ENCODE results near the gene MLXIP. TPM values are rescaled to one million over a fixed set of nuclear protein-coding genes. Genes with fewer than 3 reads are reported as not detected.

MLXIP gene
- total RNA-seq, 2 donors from 2014 or later: 28.4 to 48.6 TPM

GRCh38 chr12:122126342-122126635, 47.7 kb downstream of the MLXIP start:
- H3K9me3 Mint-ChIP-seq: no peaks in the 10 kb centered on the region
- no peaks in the 10 kb centered on the region for H3K27me3 Mint-ChIP-seq
- H3K4me1 Mint-ChIP-seq (ENCODE audit: low read depth in 2 of 2): peaks cover 21 to 25% of the 10 kb centered on the region in 2 donors
- no peaks in the 10 kb centered on the region for H3K36me3 Mint-ChIP-seq
- no peak for ATAC-seq
- no peak for DNase-seq (ENCODE audit: low spot score)
- no peak overlapping the region for H3K4me3 Mint-ChIP-seq
- peak overlapping the region in 1 of 2 donors; percentile 81 for H3K27ac Mint-ChIP-seq

GRCh38 chr12:122126713-122127597, 48.4 kb downstream of the MLXIP start:
- Mint-ChIP-seq H3K36me3 (no peaks in the 10 kb centered on the region), H3K27me3 (no peaks in the 10 kb centered on the region), H3K4me1 (ENCODE audit: low read depth in 2 of 2) (peaks cover 15 to 21% of the 10 kb centered on the region in 2 donors), H3K9me3 (no peaks in the 10 kb centered on the region), H3K27ac (peak overlapping the region in 1 of 2 donors; percentile 81), H3K4me3 (no peak overlapping the region)
- ATAC-seq: no peak
- no peak for DNase-seq (ENCODE audit: low spot score)

- ATAC-seq: no peak
- no peak overlapping the region for H3K4me3 Mint-ChIP-seq
- no peaks in the 10 kb centered on the region for H3K36me3 Mint-ChIP-seq
- H3K4me1 Mint-ChIP-seq (ENCODE audit: low read depth in 2 of 2): peaks cover 15 to 20% of the 10 kb centered on the region in 2 donors
- H3K27me3 Mint-ChIP-seq: no peaks in the 10 kb centered on the region
- no peak for DNase-seq (ENCODE audit: low spot score)
- H3K27ac Mint-ChIP-seq: no peak overlapping the region
- no peaks in the 10 kb centered on the region for H3K9me3 Mint-ChIP-seq
These were observed 49.3 kb downstream of the MLXIP start for GRCh38 chr12:122127839-122128238.

- Mint-ChIP-seq H3K4me1 (ENCODE audit: low read depth in 2 of 2) (peaks cover 8 to 15% of the 10 kb centered on the region in 2 donors), H3K27ac (no peak overlapping the region), H3K4me3 (no peak overlapping the region), H3K36me3 (no peaks in the 10 kb centered on the region), H3K9me3 (no peaks in the 10 kb centered on the region), H3K27me3 (no peaks in the 10 kb centered on the region)
- ATAC-seq: no peak
- DNase-seq (ENCODE audit: low spot score): no peak
These were observed 49.9 kb downstream of the MLXIP start for GRCh38 chr12:122128481-122128880.

- ATAC-seq: no peak
- Mint-ChIP-seq H3K4me1 (ENCODE audit: low read depth in 2 of 2) (peaks cover 5 to 12% of the 10 kb centered on the region in 2 donors), H3K4me3 (no peak overlapping the region), H3K27ac (no peak overlapping the region), H3K9me3 (no peaks in the 10 kb centered on the region), H3K36me3 (no peaks in the 10 kb centered on the region), H3K27me3 (no peaks in the 10 kb centered on the region)
- DNase-seq (ENCODE audit: low spot score): no peak
These were observed 50.6 kb downstream of the MLXIP start for GRCh38 chr12:122129131-122129530.

- peaks cover 5 to 14% of the 10 kb centered on the region in 2 donors for H3K4me1 Mint-ChIP-seq (ENCODE audit: low read depth in 2 of 2)
- H3K9me3 Mint-ChIP-seq: no peaks in the 10 kb centered on the region
- H3K36me3 Mint-ChIP-seq: no peaks in the 10 kb centered on the region
- ATAC-seq (no peak), DNase-seq (ENCODE audit: low spot score) (no peak)
- no peak overlapping the region for H3K4me3 Mint-ChIP-seq
- no peaks in the 10 kb centered on the region for H3K27me3 Mint-ChIP-seq
- H3K27ac Mint-ChIP-seq: no peak overlapping the region
These were observed 51.6 kb downstream of the MLXIP start for GRCh38 chr12:122130150-122130549.

GRCh38 chr12:122133192-122133950, 54.8 kb downstream of the MLXIP start:
- no peaks in the 10 kb centered on the region for H3K9me3 Mint-ChIP-seq
- no peaks in the 10 kb centered on the region for H3K27me3 Mint-ChIP-seq
- H3K27ac Mint-ChIP-seq: peak overlapping the region in 1 of 2 donors; percentile 57
- ATAC-seq (no peak), DNase-seq (ENCODE audit: low spot score) (no peak)
- H3K4me3 Mint-ChIP-seq: no peak overlapping the region
- H3K4me1 Mint-ChIP-seq (ENCODE audit: low read depth in 2 of 2): peaks cover 0 to 2% of the 10 kb centered on the region in 2 donors
- H3K36me3 Mint-ChIP-seq: no peaks in the 10 kb centered on the region

- no peak overlapping the region for H3K4me3 Mint-ChIP-seq
- peak overlapping the region in 1 of 2 donors; percentile 25 for H3K27ac Mint-ChIP-seq
- no peaks in the 10 kb centered on the region for H3K9me3 Mint-ChIP-seq
- DNase-seq (ENCODE audit: low spot score) (no peak), ATAC-seq (peak in 1 of 2 donors; percentile 14)
- no peaks in the 10 kb centered on the region for H3K36me3 Mint-ChIP-seq
- peaks cover 0 to 2% of the 10 kb centered on the region in 2 donors for H3K4me1 Mint-ChIP-seq (ENCODE audit: low read depth in 2 of 2)
- no peaks in the 10 kb centered on the region for H3K27me3 Mint-ChIP-seq
These were observed 57.0 kb downstream of the MLXIP start for GRCh38 chr12:122135437-122136031.

- ATAC-seq: no peak
- Mint-ChIP-seq H3K36me3 (no peaks in the 10 kb centered on the region), H3K9me3 (no peaks in the 10 kb centered on the region), H3K4me3 (no peak overlapping the region), H3K27me3 (no peaks in the 10 kb centered on the region), H3K4me1 (ENCODE audit: low read depth in 2 of 2) (peaks cover 0 to 2% of the 10 kb centered on the region in 2 donors), H3K27ac (peak overlapping the region in 1 of 2 donors; percentile 31)
- DNase-seq (ENCODE audit: low spot score): no peak
These were observed 58.7 kb downstream of the MLXIP start for GRCh38 chr12:122137229-122137628.

GRCh38 chr12:122137681-122138080, 59.1 kb downstream of the MLXIP start:
- no peak overlapping the region for H3K27ac Mint-ChIP-seq
- H3K4me1 Mint-ChIP-seq (ENCODE audit: low read depth in 2 of 2): peaks cover 0 to 2% of the 10 kb centered on the region in 2 donors
- ATAC-seq: peak in 1 of 2 donors; percentile 14
- no peaks in the 10 kb centered on the region for H3K9me3 Mint-ChIP-seq
- no peak for DNase-seq (ENCODE audit: low spot score)
- no peaks in the 10 kb centered on the region for H3K36me3 Mint-ChIP-seq
- no peak overlapping the region for H3K4me3 Mint-ChIP-seq
- H3K27me3 Mint-ChIP-seq: no peaks in the 10 kb centered on the region

- Mint-ChIP-seq H3K4me3 (no peak overlapping the region), H3K9me3 (no peaks in the 10 kb centered on the region), H3K4me1 (ENCODE audit: low read depth in 2 of 2) (peaks cover 0 to 2% of the 10 kb centered on the region in 2 donors), H3K27me3 (no peaks in the 10 kb centered on the region), H3K27ac (no peak overlapping the region), H3K36me3 (no peaks in the 10 kb centered on the region)
- DNase-seq (ENCODE audit: low spot score) (no peak), ATAC-seq (no peak)
These were observed 59.6 kb downstream of the MLXIP start for GRCh38 chr12:122138181-122138580.

- H3K27ac Mint-ChIP-seq: no peak overlapping the region
- ATAC-seq (no peak), DNase-seq (ENCODE audit: low spot score) (no peak)
- H3K9me3 Mint-ChIP-seq: no peaks in the 10 kb centered on the region
- no peaks in the 10 kb centered on the region for H3K27me3 Mint-ChIP-seq
- no peak overlapping the region for H3K4me3 Mint-ChIP-seq
- peaks cover under 1 to 2% of the 10 kb centered on the region in 2 donors for H3K4me1 Mint-ChIP-seq (ENCODE audit: low read depth in 2 of 2)
- no peaks in the 10 kb centered on the region for H3K36me3 Mint-ChIP-seq
These were observed 60.1 kb downstream of the MLXIP start for GRCh38 chr12:122138616-122139015.

- Mint-ChIP-seq H3K27me3 (no peaks in the 10 kb centered on the region), H3K4me3 (no peak overlapping the region), H3K4me1 (ENCODE audit: low read depth in 2 of 2) (peaks cover 2 to 4% of the 10 kb centered on the region in 2 donors), H3K9me3 (no peaks in the 10 kb centered on the region), H3K36me3 (no peaks in the 10 kb centered on the region), H3K27ac (no peak overlapping the region)
- no peak for ATAC-seq
- DNase-seq (ENCODE audit: low spot score): no peak
These were observed 60.7 kb downstream of the MLXIP start for GRCh38 chr12:122139266-122139665.

GRCh38 chr12:122139941-122140340, 61.4 kb downstream of the MLXIP start:
- Mint-ChIP-seq H3K4me3 (no peak overlapping the region), H3K36me3 (no peaks in the 10 kb centered on the region), H3K27me3 (no peaks in the 10 kb centered on the region), H3K27ac (no peak overlapping the region), H3K4me1 (ENCODE audit: low read depth in 2 of 2) (peaks cover 1 to 4% of the 10 kb centered on the region in 2 donors), H3K9me3 (no peaks in the 10 kb centered on the region)
- DNase-seq (ENCODE audit: low spot score) (no peak), ATAC-seq (no peak)
